GM12878 (cell line): ENCODE results near the gene JKAMP. TPM values are rescaled to one million over a fixed set of nuclear protein-coding genes. Genes with fewer than 3 reads are reported as not detected.

Experiments used
- ATAC-seq: fragments of 200-7000 bp; cut with Tn5 transposase; 3 replicates; pipeline ENCODE4 v1.9.1; 2020; ENCODE audit warnings: mild to moderate bottlenecking, moderate library complexity
- BruUV-seq: library from RNA; stranded (reverse); fragments of 400-500 nt; replicated peaks from 2 replicates; lab custom pipeline; 2021; lab: Mats Ljungman, UMichigan
- CTCF ChIA-PET: fragments of 300-600 bp; sonication (Branson Sonifier 250); formaldehyde crosslinking; extraction: SDS; loops from one replicate; lab custom pipeline; 2021; ENCODE audit warnings: inconsistent platforms; lab: Yijun Ruan, JAX
- POLR2A ChIA-PET: fragments of 350-600 bp; formaldehyde crosslinking; extraction: SDS; loops from one replicate; lab custom pipeline; 2021; ENCODE audit warnings: inconsistent platforms; lab: Charles Lee
- RAD21 ChIA-PET: fragments of 300-600 bp; sonication (Branson Sonifier 250); formaldehyde crosslinking; loops from one replicate; lab custom pipeline; 2023; ENCODE audit warnings: antibody characterized with exemption; ENCODE audit not compliant: unreplicated experiment; lab: Charles Lee
- SMC1A ChIA-PET: fragments of 300-600 bp; sonication (Branson Sonifier 250); formaldehyde crosslinking; loops from one replicate; lab custom pipeline; 2023; ENCODE audit not compliant: unreplicated experiment, uncharacterized antibody; lab: Charles Lee
- DNase-seq: peaks from one replicate; pipeline ENCODE4 v3.0.0-alpha.2; 2011; ENCODE audit warnings: low read depth, low spot score
- FAIRE-seq: peaks from 3 replicates; lab custom pipeline; 2011; peaks lifted over from hg19 to GRCh38; lab: Jason Lieb, UNC
- H2AFZ ChIP-seq: 2 replicates; pipeline ENCODE4 v1.6.0; 2011; ENCODE audit warnings: low read depth, low read length, control low read depth; ENCODE audit not compliant: control insufficient read depth
- H3K27ac ChIP-seq: 2 replicates; pipeline ENCODE4 v1.5.1; 2011; ENCODE audit warnings: control low read depth; ENCODE audit not compliant: control insufficient read depth, insufficient read depth
- H3K27me3 ChIP-seq, 2 experiments: replicated peaks in 1 of 2; 2 replicates each; pipeline versions ENCODE4 v1.6.0 to v1.6.1; 2011; ENCODE audit warnings: low read length in 1 of 2; ENCODE audit not compliant: control insufficient read depth in 2 of 2, insufficient read depth in 2 of 2
- H3K36me3 ChIP-seq, 2 experiments: 2 replicates each; pipeline ENCODE4 v1.5.1; 2011; ENCODE audit warnings: low read length in 1 of 2; ENCODE audit not compliant: control insufficient read depth in 2 of 2, insufficient read depth in 2 of 2
- H3K4me1 ChIP-seq: 2 replicates; pipeline ENCODE4 v1.6.1; 2011; ENCODE audit warnings: mild to moderate bottlenecking, low read length, moderate library complexity, mixed read lengths; ENCODE audit not compliant: control insufficient read depth, insufficient read depth
- H3K4me2 ChIP-seq: 2 replicates; pipeline ENCODE4 v1.6.0; 2011; ENCODE audit warnings: control low read depth; ENCODE audit not compliant: control insufficient read depth, insufficient read depth
- H3K4me3 ChIP-seq: fragments of 200-600 bp; sonication (generic); 2 replicates; pipeline ENCODE4 v1.5.1; 2016
- H3K79me2 ChIP-seq: 2 replicates; pipeline ENCODE4 v1.6.0; 2011; ENCODE audit warnings: low read length; ENCODE audit not compliant: control insufficient read depth, insufficient read depth
- H3K9ac ChIP-seq: 2 replicates; pipeline ENCODE4 v1.8.0; 2011; ENCODE audit warnings: low read length, control low read depth, mixed read lengths; ENCODE audit not compliant: control insufficient read depth, insufficient read depth
- H3K9me3 ChIP-seq: replicated peaks from 3 replicates; pipeline ENCODE4 v1.5.1; 2011; ENCODE audit warnings: mild to moderate bottlenecking, low read length; ENCODE audit not compliant: control insufficient read depth, insufficient read depth
- H4K20me1 ChIP-seq: 2 replicates; pipeline ENCODE4 v1.6.0; 2011; ENCODE audit not compliant: control insufficient read depth, insufficient read depth
- CTCF ChIP-seq, 3 experiments: IDR thresholded peaks in 2 of 3; conservative IDR thresholded peaks in 1 of 3; 2 replicates each; pipeline ENCODE4 v1.5.1; 2011; ENCODE audit warnings: low read depth in 3 of 3, low read length in 3 of 3, mild to moderate bottlenecking in 3 of 3, control low read depth in 2 of 3, moderate library complexity in 2 of 3, inconsistent platforms in 1 of 3, mixed read lengths in 1 of 3; ENCODE audit not compliant: control insufficient read depth in 2 of 3, insufficient read depth in 1 of 3; ENCODE audit errors: extremely low read depth in 1 of 3
- E2F8 ChIP-seq: fragments of 450-650 bp; IDR thresholded peaks from 2 replicates; pipeline ENCODE4 v1.6.1; 2018; ENCODE audit warnings: mild to moderate bottlenecking, low read depth, moderate library complexity; ENCODE audit not compliant: partially characterized antibody
- FOXM1 ChIP-seq: IDR thresholded peaks from 2 replicates; pipeline ENCODE4 v1.6.1; 2012; ENCODE audit warnings: low read depth, mild to moderate bottlenecking, inconsistent platforms, low read length, moderate library complexity
- JUNB ChIP-seq: IDR thresholded peaks from 2 replicates; pipeline ENCODE4 v1.6.1; 2016; ENCODE audit warnings: antibody characterized with exemption, mild to moderate bottlenecking
- MTA3 ChIP-seq: IDR thresholded peaks from 2 replicates; pipeline ENCODE4 v1.6.1; 2012; ENCODE audit warnings: low read length, inconsistent platforms, borderline replicate concordance
- NR2F1 ChIP-seq: fragments of 450-650 bp; conservative IDR thresholded peaks from 2 replicates; pipeline ENCODE4 v1.6.1; 2017; ENCODE audit warnings: mild to moderate bottlenecking
- POLR2AphosphoS2 ChIP-seq: IDR thresholded peaks from 2 replicates; pipeline ENCODE4 v1.6.1; 2011; ENCODE audit warnings: low read depth, mild to moderate bottlenecking, low read length, improper control_type of control experiment, moderate library complexity
- SMAD1 ChIP-seq: fragments of 450-650 bp; IDR thresholded peaks from 2 replicates; pipeline ENCODE4 v1.6.1; 2018; ENCODE audit warnings: mild to moderate bottlenecking, low read depth; ENCODE audit not compliant: partially characterized antibody
- WGBS: methylation state at CpG from one replicate; pipeline ENCODE4 v1.1.6; 2016; ENCODE audit warnings: low lambda C conversion rate; ENCODE audit not compliant: insufficient replicate concordance, insufficient coverage; ENCODE audit errors: missing lambda C conversion rate; 5-methylcytosine and 5-hydroxymethylcytosine counted together
- in situ Hi-C: fragments of 300-500 bp; cut with MboI; formaldehyde crosslinking; loops from 9 replicates; pipeline ENCODE4 v1.14.3; 2018; ENCODE audit warnings: mixed read lengths
- intact Hi-C: fragments of 100-400 bp; cut with micrococcal nuclease; formaldehyde crosslinking; loops from one replicate; pipeline ENCODE4 v1.14.2; 2022; ENCODE audit not compliant: unreplicated experiment
- polyA plus RNA-seq, 11 experiments: library from polyadenylated mRNA; depleted of rRNA in 4 of 11; unstranded in 6 of 11; stranded (reverse) in 5 of 11; fragments of >200 nt; fragmentation: Nextera tagmentation in 4 of 11; fragmentation: Illumina TruSeq in 1 of 11; extraction: Ambion mirVana in 4 of 11; extraction: Trizol in 1 of 11; gene quantifications; 1 replicate in 1 of 11; 2 replicates in 10 of 11; pipeline versions ENCODE4 v1.2.1 to v1.2.3, GENCODE V29; 2011 to 2016; ENCODE audit warnings: inconsistent platforms in 2 of 11, missing spikeins in 2 of 11, low read depth in 1 of 11
- total RNA-seq, 4 experiments: library from RNA; depleted of rRNA in 3 of 4; stranded (reverse); fragments of >200 nt in 3 of 4; fragmentation: Illumina TruSeq in 1 of 4; extraction: Trizol in 1 of 4; gene quantifications; 2 replicates each; pipeline versions ENCODE4 v1.2.1 to v1.2.3, GENCODE V29; 2013 to 2021
- TF ChIP-seq, protein P1 (sequence below): fragments of 450-650 bp; IDR thresholded peaks from 2 replicates; pipeline ENCODE4 v1.6.1; 2016; ENCODE audit warnings: mild to moderate bottlenecking

JKAMP gene
- total and polyA plus RNA-seq, 10 of the 15 experiments (the other 5 are each of a cell fraction or from before 2014, with no cell fraction given), result 18.2 to 129 (median 46.6) TPM

DNA sequence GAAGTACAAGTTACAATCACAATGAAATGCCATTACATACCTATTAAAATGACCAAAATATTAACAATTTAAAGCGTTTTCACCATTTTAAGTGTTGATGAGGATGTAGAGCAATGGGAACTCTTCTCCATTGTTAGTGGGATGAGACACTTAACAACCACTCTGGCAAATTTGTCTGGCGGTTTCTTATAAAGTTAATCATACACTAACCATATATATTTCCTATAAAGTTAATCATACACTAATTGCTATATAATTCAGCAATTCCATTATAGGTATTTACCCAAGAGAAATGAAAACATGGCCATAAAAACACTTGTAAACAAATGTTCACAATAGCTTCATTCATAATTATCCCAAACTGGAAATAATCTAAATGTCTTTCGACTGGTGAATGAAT lies 35.9 kb downstream of the JKAMP start:
- SMC1A ChIA-PET, result no interaction called here
- in situ Hi-C loops, result no loop called here

GRCh38 chr14:59529189-59529588 lies 44.9 kb downstream of the JKAMP start:
- DNase-seq, result no peak
- H3K36me3 ChIP-seq, result no peaks in the 10 kb centered on the region
- no peak overlapping the region for H3K4me3 ChIP-seq
- no peak for TF ChIP-seq CTCF (IDR thresholded peaks at IDR 0.05 in 2 of 3, conservative IDR thresholded peaks at IDR 0.05 in 1 of 3; ENCODE audit: control insufficient read depth in 2 of 3, extremely low read depth in 1 of 3, insufficient read depth in 1 of 3, low read depth in 3 of 3, low read length in 3 of 3)
- TF ChIP-seq, protein P1, sequence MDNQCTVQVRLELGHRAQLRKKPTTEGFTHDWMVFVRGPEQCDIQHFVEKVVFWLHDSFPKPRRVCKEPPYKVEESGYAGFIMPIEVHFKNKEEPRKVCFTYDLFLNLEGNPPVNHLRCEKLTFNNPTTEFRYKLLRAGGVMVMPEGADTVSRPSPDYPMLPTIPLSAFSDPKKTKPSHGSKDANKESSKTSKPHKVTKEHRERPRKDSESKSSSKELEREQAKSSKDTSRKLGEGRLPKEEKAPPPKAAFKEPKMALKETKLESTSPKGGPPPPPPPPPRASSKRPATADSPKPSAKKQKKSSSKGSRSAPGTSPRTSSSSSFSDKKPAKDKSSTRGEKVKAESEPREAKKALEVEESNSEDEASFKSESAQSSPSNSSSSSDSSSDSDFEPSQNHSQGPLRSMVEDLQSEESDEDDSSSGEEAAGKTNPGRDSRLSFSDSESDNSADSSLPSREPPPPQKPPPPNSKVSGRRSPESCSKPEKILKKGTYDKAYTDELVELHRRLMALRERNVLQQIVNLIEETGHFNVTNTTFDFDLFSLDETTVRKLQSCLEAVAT, result no peak
- TF ChIP-seq E2F8, result no peak
- TF ChIP-seq NR2F1, result 0 out of 2 replicates have a peak, but pooled peaks have one; percentile 27
- TF ChIP-seq, all 136 proteins: peak for 1
- FAIRE-seq, result no peak
- ChIA-PET POLR2A (no interaction called here), RAD21 (interaction anchor here (1.0 to 1.3 kb wide), 2 partner anchors 9 to 656 kb away, joined by 3 read pairs; no protein-coding TSS in a partner anchor), SMC1A (interaction anchor here (0.5 kb wide), 1 partner anchor 518 kb away, joined by 3 read pairs; no protein-coding TSS in a partner anchor), CTCF (interaction anchor here (1.0 to 1.7 kb wide), 3 partner anchors 15 to 48 kb away, joined by 3 to 5 read pairs (median 3); partner anchors contain the start of gene CCDC175)
- H3K4me1 ChIP-seq, result no peaks in the 10 kb centered on the region
- no peak overlapping the region for H3K9ac ChIP-seq
- no peak overlapping the region for H3K4me2 ChIP-seq
- in situ Hi-C loops (no loop called here), intact Hi-C loops (no loop called here)
- 41% methylated on average over 2 of the region's 2 CpGs for WGBS
- H3K79me2 ChIP-seq, result no peaks in the 10 kb centered on the region
- H3K27me3 ChIP-seq, result no peaks in the 10 kb centered on the region; a peak in 2 of 4 replicates
- H4K20me1 ChIP-seq, result no peaks in the 10 kb centered on the region
- no peak overlapping the region for H3K27ac ChIP-seq
- no peaks in the 10 kb centered on the region for H3K9me3 ChIP-seq
- peak; percentile 60 for ATAC-seq
- no TSS peak for BruUV-seq
- H2AFZ ChIP-seq, result no peak overlapping the region

More for the DNA sequence above, 35.9 kb downstream of the JKAMP start:
- no peak overlapping the region for H3K9ac ChIP-seq
- no peaks in the 10 kb centered on the region for H4K20me1 ChIP-seq
- ChIA-PET POLR2A (no interaction called here), RAD21 (no interaction called here), CTCF (interaction anchor here (2.4 kb wide), 1 partner anchor 8 kb away, joined by 7 read pairs; no protein-coding TSS in a partner anchor)
- no peaks in the 10 kb centered on the region for H3K36me3 ChIP-seq
- no TSS peak for BruUV-seq
- DNase-seq, result no peak
- H3K27ac ChIP-seq, result no peak overlapping the region
- no peak overlapping the region for H2AFZ ChIP-seq
- H3K4me1 ChIP-seq, result no peaks in the 10 kb centered on the region
- ATAC-seq, result no peak
- no peaks in the 10 kb centered on the region for H3K27me3 ChIP-seq
- no peak for FAIRE-seq
- no peak overlapping the region for H3K4me2 ChIP-seq
- no peaks in the 10 kb centered on the region for H3K9me3 ChIP-seq
- no peak for TF ChIP-seq JUNB
- TF ChIP-seq MTA3, result no peak
- no peak for TF ChIP-seq POLR2AphosphoS2
- TF ChIP-seq FOXM1, result no peak
- no peak for TF ChIP-seq SMAD1
- H3K4me3 ChIP-seq, result no peak overlapping the region
- H3K79me2 ChIP-seq, result no peaks in the 10 kb centered on the region
- 26% methylated on average over 3 of the region's 3 CpGs for WGBS
- intact Hi-C loops, result no loop called here
